Measurements from ENCODE around the gene PICK1. TPM values are rescaled to one million over a fixed set of nuclear protein-coding genes. Genes with fewer than 3 reads are reported as not detected.

The PICK1 gene
- total and polyA plus RNA-seq, 2 of the 4 experiments (the other 2 are of a cell fraction): 16.5 to 21.0 TPM

- TF ChIP-seq CTCF (conservative IDR thresholded peaks at IDR 0.05; ENCODE audit: low read depth, low read length) (no peak), BHLHE40 (IDR thresholded peaks at IDR 0.05; ENCODE audit: low read depth, low read length) (no peak), NFE2L2 (IDR thresholded peaks at IDR 0.05; ENCODE audit: low read depth, low read length) (no peak), POLR2A (IDR thresholded peaks at IDR 0.05; ENCODE audit: low read depth, low read length) (no peak), CHD1 (IDR thresholded peaks at IDR 0.05; ENCODE audit: low read depth, low read length) (no peak), RAD21 (IDR thresholded peaks at IDR 0.05; ENCODE audit: low read length) (no peak), SMC3 (IDR thresholded peaks at IDR 0.05; ENCODE audit: low read depth, low read length) (no peak), MXI1 (IDR thresholded peaks at IDR 0.05; ENCODE audit: borderline replicate concordance, low read depth, low read length) (no peak)
- H2BK20ac ChIP-seq (ENCODE audit: low read depth, low read length): no peak overlapping the region
- ChIA-PET CTCF (no interaction called here), POLR2A (ENCODE audit: unreplicated experiment) (no interaction called here)
- no peak overlapping the region for H3K56ac ChIP-seq (ENCODE audit: extremely low read depth, insufficient read depth, low read length)
- H4K20me1 ChIP-seq (ENCODE audit: insufficient read depth, low read length): no peaks in the 10 kb centered on the region
- no peak overlapping the region for H4K91ac ChIP-seq (ENCODE audit: insufficient read depth, low read depth, low read length)
- no peak overlapping the region for H2AK5ac ChIP-seq (ENCODE audit: low read depth, low read length)
- no peak overlapping the region for H2BK15ac ChIP-seq (ENCODE audit: low read depth, low read length)
- intact Hi-C loops (cut with micrococcal nuclease): no loop called here
- no peak overlapping the region for H3K4me2 ChIP-seq (ENCODE audit: low read depth, low read length)
- H3K27ac ChIP-seq (ENCODE audit: insufficient read depth, low read length): no peak overlapping the region
- H3K18ac ChIP-seq (ENCODE audit: low read depth, low read length): no peak overlapping the region
- ATAC-seq (ENCODE audit: low read depth): no peak
- no peak overlapping the region for H2AK9ac ChIP-seq (replicated peaks; ENCODE audit: low read depth, low read length, poor library complexity)
- no TSS peak for BruUV-seq (replicated peaks)
- H3K14ac ChIP-seq (replicated peaks; ENCODE audit: low read depth, low read length): no peak overlapping the region
- dilution Hi-C loops (cut with HindIII; ENCODE audit: low sequenced_read_pairs, unreplicated experiment): no loop called here
- H2BK120ac ChIP-seq (ENCODE audit: low read depth, low read length): no peak overlapping the region
- no peaks in the 10 kb centered on the region for H3K79me1 ChIP-seq (ENCODE audit: low read depth in 1 of 2, low read length in 2 of 2)
- no peak overlapping the region for H2AFZ ChIP-seq (replicated peaks; ENCODE audit: low read length, poor library complexity)
- no peak overlapping the region for H2BK5ac ChIP-seq (ENCODE audit: low read depth, low read length, poor library complexity, severe bottlenecking)
- no peak for DNase-seq
- H3K9me3 ChIP-seq (ENCODE audit: control insufficient read depth, insufficient read depth, low read length): no peaks in the 10 kb centered on the region
- no peak overlapping the region for H3K9ac ChIP-seq (ENCODE audit: low read depth, low read length)
- H3K4me1 ChIP-seq (ENCODE audit: control insufficient read depth, insufficient read depth, low read length): no peaks in the 10 kb centered on the region
- in situ Hi-C loops (cut with MboI; ENCODE audit: low sequenced_read_pairs): no loop called here
- H4K8ac ChIP-seq (ENCODE audit: low read depth in 2 of 2, low read length in 2 of 2): no peak overlapping the region
- no peak overlapping the region for H4K5ac ChIP-seq (ENCODE audit: low read depth, low read length)
- H3K23ac ChIP-seq (ENCODE audit: low read depth, low read length): no peak overlapping the region
- no peaks in the 10 kb centered on the region for H3K27me3 ChIP-seq (ENCODE audit: control insufficient read depth, insufficient read depth, low read length)
- H3K36me3 ChIP-seq (ENCODE audit: control insufficient read depth, insufficient read depth, low read length): peaks cover 16% of the 10 kb centered on the region
- H3K4me3 ChIP-seq (ENCODE audit: insufficient read depth, low read depth, low read length): no peak overlapping the region
- no peak overlapping the region for H3K4ac ChIP-seq (ENCODE audit: low read depth, low read length)
- 100% methylated on average over 2 of the region's 8 CpGs; no CpG with 5 or more reads in 1 of the 2 experiments for WGBS, 2 experiments (ENCODE audit: extremely low coverage in 2 of 2, insufficient read length in 1 of 2)
- no peaks in the 10 kb centered on the region for H3K9me1 ChIP-seq (ENCODE audit: insufficient read depth, low read length)
Measured at GRCh38 chr22:38067028-38067415, 9.8 kb downstream of the PICK1 start.

All from IMR-90 (cell line).